IPS-NIHi11 (cell line): ENCODE data around the gene NDUFB4.
"Not testable (repeated sequence)": the region's sequence is repeated elsewhere in the genome, so short reads cannot be mapped to it uniquely, and the experiment has no call there.

Experiments used
- DNase-seq: peaks from one replicate; pipeline ENCODE4 v3.0.0; 2012; ENCODE audit warnings: mixed read lengths, low spot score

Gene NDUFB4

DNA sequence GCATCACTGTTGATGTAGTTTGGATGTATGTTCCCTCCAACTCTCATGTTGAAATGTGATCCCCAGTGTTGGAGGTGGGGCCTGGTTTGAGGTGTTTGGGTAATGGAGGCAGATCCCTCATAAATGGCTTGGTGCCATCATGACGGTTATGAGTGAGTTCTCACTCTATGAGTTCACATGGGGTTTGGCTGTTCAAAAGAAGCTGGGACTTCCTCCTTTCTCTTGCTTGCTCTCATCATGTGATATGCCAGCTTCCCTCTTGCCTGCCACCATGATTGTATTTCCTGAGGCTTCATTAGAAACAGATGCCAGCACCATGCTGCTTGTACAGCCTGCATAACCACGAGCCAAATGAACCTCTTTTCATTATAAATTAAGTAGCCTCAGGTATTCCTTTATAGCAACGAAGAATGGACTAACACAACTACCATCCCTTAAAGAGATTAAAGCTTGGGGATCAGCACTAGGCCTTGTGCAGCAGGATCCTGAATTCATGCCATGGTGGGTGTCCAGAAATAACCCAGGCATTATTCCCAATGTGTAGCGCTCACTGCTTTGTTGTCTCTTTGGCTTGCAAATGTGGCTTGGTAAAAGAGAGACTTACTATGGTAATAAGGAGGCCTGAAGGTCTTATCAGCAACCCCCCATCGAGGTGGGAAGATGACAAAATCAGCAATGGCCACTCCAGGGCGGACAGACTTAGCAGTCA lies 41.9 kb downstream of the NDUFB4 start:
- no peak for DNase-seq

DNA sequence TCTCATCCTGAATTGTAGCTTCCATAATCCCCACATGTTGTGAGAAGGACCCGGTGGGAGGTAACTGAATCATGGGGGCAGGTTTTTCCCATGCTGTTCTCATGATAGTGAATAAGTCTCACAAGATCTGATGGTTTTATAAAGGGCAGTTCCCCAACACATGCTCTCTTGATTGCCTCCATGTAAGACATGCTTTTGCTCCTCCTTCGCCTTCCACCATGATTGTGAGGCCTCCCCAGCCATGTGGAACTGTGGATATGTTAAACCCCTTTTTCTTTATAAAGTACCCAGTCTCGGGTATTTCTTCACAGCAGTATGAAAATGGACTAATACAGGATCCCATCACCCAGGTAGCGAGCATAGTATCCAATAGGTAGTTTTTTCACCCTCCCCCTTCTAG lies 42.7 kb downstream of the NDUFB4 start:
- not testable (repeated sequence) for DNase-seq

DNA sequence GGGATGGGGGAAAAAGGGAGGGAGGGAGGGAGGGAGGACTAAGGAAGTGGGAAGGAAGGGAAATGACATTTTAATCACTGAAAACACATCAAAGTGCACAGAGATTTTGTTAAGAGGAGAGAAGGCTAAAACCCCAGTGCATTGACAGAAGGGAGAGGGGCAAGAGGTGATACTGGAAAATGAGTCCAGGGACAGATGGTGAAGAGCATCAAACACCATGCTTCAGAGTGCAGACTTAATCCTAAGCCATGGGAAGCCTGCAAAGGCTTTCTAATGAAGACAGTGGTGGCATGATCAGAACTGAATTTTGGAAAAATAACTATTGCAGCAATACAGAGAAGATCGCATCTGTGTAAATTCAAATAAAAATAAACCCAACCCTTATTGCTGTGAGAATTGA lies 44.1 kb downstream of the NDUFB4 start:
- DNase-seq, result no peak

DNA sequence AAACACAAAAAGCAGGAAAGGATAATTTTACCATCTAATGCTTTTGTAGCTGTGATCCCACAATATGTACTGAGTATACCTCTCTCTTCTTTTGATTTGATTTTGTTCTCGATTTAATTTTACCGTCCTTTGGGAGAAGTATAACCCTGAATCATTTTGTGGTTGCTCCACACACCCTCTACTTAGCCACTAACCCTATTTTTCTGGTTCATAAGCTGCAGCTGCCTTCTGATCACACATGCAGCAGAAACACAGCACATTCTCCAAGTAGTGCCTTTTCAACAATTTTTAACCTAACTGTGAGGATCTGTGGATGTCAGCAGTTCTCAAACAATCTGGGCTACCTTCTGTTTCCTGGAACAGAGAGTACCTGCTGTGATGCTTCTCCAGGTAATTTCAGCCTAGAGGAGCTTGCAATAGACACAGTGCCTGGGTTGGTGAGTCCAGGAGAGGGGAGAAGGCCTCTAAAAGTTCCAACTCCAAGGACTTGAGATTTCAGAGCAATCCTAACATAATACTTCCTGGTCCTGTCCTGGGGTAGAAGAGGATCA lies 45.6 kb downstream of the NDUFB4 start:
- DNase-seq, result no peak

DNA sequence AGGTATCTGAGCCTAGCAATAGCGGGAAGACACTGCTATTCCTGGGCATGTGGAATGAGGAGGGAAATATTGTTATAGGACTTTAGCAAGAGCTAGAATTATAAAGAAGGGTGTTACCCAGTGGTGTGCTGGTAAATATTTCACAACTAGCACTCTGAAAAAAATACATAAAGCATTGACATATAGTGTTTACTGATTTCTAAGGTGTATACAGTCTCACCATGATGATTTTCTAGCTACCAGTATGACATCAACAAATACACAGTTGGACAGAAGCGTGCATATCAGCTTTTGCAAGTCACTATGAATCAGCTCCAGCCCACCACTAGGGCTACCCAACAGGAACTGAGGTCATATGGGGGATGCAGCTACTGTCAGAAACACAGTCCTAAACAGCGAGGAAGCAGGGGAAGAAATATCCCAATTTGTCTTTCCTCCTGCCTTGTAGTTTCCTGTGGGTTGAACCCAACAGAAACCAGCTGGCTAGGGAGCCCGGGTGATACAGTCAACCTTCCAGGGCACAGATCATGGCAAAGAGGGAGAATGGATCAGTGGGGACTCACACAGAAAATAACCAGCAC lies 46.3 kb downstream of the NDUFB4 start:
- no peak for DNase-seq

DNA sequence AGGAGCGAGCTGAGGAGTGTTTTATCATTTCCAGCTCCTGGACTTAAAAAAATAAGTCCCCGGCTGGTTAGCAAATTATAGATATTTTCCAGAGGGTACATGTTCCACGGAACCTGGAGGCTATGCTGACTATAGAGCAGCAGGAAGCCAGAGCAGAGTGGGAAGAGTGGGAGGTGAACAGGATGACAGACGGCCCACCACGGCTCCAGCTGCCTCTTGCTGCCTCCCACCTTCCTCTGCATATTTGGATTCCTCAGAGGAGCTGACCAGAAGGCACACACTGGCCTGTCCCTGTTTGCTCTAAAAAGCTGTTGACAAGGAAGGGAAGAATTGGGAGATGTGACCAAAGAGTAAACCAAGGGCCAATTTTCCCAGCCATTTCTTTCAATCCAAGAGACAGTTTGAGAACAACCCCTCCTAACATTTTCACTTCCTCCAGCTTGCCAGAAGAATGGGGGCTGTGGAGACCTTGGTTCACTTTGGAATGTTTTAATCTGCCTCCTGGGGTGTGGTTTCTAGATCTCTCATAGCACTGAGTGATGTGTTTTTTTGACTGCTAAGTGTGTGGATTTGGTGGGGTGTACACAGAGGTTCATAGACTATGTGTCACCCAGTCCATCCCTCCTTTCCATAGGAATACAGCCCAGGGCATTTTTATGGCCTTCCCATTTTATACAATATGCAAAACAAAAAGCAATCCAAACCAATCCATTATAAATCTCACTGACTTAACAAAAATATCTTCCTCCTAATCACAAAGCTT lies 49.1 kb downstream of the NDUFB4 start:
- no peak for DNase-seq

DNA sequence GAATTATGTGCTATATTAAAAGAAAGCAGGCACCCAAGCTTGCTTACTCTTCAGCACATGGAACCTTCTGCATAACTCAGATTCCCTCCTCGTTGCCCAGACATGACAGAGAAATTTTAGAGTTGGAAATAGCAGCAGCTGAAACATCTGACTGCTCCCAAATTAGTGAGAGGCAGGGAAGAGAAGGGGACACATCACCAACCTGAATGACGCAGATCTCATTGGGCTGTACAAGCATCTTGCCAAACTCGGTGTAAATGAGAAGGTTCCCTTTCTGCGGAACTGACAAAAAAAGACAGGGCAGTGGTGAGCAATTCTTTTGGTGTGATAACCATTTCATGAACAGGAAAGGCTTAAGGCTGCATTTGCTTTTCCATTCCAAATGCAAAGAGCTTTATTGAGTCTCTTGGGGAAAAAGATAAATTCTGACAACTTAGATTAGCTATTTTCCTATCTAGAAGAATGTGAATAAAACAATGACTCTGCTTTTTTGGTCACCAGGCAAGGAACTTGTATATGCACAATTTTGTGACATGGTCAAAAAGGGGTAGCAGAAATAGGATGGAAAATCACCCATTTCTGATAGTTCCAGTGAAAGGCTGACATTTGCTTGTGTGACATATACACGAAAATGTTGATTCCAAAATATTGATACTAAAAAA lies 50.8 kb downstream of the NDUFB4 start:
- DNase-seq, result no peak

DNA sequence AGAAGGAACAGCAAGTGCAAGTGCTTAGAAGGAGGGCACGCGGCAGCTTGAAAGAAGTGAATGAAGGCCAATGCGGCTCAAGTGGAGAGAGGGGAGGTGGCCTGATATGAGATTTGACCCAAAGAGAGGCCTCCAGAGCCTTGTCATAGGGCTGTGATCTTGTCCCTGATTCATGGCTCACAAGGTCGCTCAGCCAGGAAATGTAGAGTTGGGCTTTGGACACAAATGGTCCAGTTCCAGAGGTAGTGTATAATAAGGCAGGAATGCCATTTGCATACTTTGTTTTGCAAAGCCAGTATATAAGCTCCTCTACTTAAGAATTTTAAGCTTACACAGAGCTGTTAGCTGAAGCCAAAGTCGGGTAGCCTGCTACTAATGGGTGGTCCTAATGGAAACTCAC lies 52.2 kb downstream of the NDUFB4 start:
- DNase-seq, result no peak

DNA sequence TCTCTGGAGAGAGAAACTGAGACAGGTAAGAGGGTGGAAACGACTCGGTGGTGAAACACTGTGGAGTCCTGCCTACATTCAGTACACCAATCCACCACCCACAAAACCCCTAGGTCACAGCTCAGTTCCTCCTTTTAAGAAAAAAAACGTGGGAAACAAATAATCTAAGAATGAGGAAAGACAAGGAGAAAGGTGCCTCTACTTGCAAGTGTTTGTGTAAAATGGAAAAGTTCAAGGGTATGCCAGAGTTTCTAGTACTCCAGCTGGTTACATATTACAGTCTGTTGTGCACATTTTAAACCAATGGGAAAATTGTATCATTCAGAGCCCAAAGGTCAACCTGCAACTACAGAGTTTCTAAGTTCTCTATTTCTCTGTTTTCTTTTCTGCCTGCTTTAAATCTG lies 53.7 kb downstream of the NDUFB4 start:
- DNase-seq, result no peak

DNA sequence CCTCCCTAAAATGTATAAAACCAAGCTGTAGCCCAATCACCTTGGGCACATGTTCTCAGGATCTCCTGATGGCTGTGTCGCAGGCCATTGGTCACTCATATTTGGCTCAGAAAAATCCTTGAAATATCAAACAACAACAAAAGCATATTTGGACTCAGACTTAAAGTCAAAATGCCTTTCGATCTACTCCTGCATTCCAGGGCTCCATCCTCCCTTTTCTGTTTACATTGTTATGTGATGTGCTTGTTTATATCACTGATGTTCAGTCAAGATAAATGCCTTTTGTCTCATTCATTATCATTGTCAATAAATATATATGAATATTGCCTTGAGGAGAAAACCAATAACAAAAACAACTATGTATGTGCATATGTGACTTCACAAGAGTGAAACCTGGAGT lies 54.2 kb downstream of the NDUFB4 start:
- DNase-seq, result no peak
